HEK293 (cell line): Measurements from ENCODE around the gene IRF2BPL.
A peak's percentile ranks its signal among the peaks of the same experiment; 100 is the strongest.

Experiments
- CTCF ChIA-PET: fragments of 350-600 bp; formaldehyde crosslinking; extraction: SDS; loops from one replicate; lab custom pipeline; 2021; ENCODE audit warnings: antibody characterized with exemption; lab: Yijun Ruan, JAX
- POLR2A ChIA-PET: fragments of 300-600 bp; formaldehyde crosslinking; extraction: SDS; loops from one replicate; lab custom pipeline; 2020; ENCODE audit warnings: antibody characterized with exemption, inconsistent platforms; lab: Yijun Ruan, JAX
- H3K27ac ChIP-seq: fragments of 200-500 bp; sonication (Bioruptor generic); 2 replicates; pipeline ENCODE4 v1.5.1; 2014; ENCODE audit warnings: low read depth, low read length, control low read depth, inconsistent platforms; ENCODE audit errors: extremely low read depth
- H3K36me3 ChIP-seq, 2 experiments: fragments of 200-500 bp in 1 of 2; sonication (Bioruptor generic) in 1 of 2; 1 replicate in 1 of 2; 2 replicates in 1 of 2; pipeline ENCODE4 v1.5.1; 2014 to 2017; ENCODE audit warnings: inconsistent platforms in 2 of 2, low read length in 2 of 2; ENCODE audit not compliant: control insufficient read depth in 2 of 2, insufficient read depth in 1 of 2
- H3K4me1 ChIP-seq: fragments of 200-500 bp; sonication (Bioruptor generic); 2 replicates; pipeline ENCODE4 v1.5.1; 2014; ENCODE audit warnings: mild to moderate bottlenecking, low read length, inconsistent platforms; ENCODE audit not compliant: control insufficient read depth, insufficient read depth
- H3K4me3 ChIP-seq: 2 replicates; pipeline ENCODE4 v1.5.1; 2011; ENCODE audit warnings: low read depth, mild to moderate bottlenecking, control low read depth, low read length, moderate library complexity
- H3K9me3 ChIP-seq: fragments of 200-500 bp; sonication (Bioruptor generic); 2 replicates; pipeline ENCODE4 v1.5.1; 2014; ENCODE audit warnings: low read depth, low read length, inconsistent platforms; ENCODE audit not compliant: control insufficient read depth, insufficient read depth
- GLIS2 ChIP-seq: fragments of 450-650 bp; formaldehyde crosslinking; IDR thresholded peaks from 2 replicates; pipeline ENCODE4 v1.5.1; 2016; ENCODE audit warnings: missing biosample characterization, missing genetic modification characterization
- HOXD13 ChIP-seq: sonication (generic); formaldehyde crosslinking; IDR thresholded peaks from 2 replicates; pipeline ENCODE4 v1.8.0; 2022; ENCODE audit warnings: missing genetic modification reagents, borderline replicate concordance
- IKZF3 ChIP-seq: fragments of 450-650 bp; IDR thresholded peaks from 2 replicates; pipeline ENCODE4 v1.5.0; 2018; ENCODE audit warnings: missing biosample characterization, mild to moderate bottlenecking, missing genetic modification characterization, moderate library complexity
- KLF17 ChIP-seq: fragments of 450-650 bp; formaldehyde crosslinking; IDR thresholded peaks from 2 replicates; pipeline ENCODE4 v1.5.1; 2016; ENCODE audit warnings: missing biosample characterization, missing genetic modification characterization
- REST ChIP-seq: fragments of 450-650 bp; formaldehyde crosslinking; IDR thresholded peaks from 2 replicates; pipeline ENCODE4 v1.5.1; 2016; ENCODE audit warnings: missing biosample characterization, missing genetic modification characterization
- SCRT2 ChIP-seq: fragments of 450-650 bp; formaldehyde crosslinking; IDR thresholded peaks from 2 replicates; pipeline ENCODE4 v1.5.1; 2016; ENCODE audit warnings: missing biosample characterization, missing genetic modification characterization
- SP7 ChIP-seq: fragments of 450-650 bp; formaldehyde crosslinking; IDR thresholded peaks from 2 replicates; pipeline ENCODE4 v1.5.1; 2016; ENCODE audit warnings: missing biosample characterization, missing genetic modification characterization
- ZBTB11 ChIP-seq: fragments of 450-650 bp; formaldehyde crosslinking; conservative IDR thresholded peaks from 2 replicates; pipeline ENCODE4 v1.5.1; 2016; ENCODE audit warnings: low read depth, missing biosample characterization, missing genetic modification characterization
- ZBTB17 ChIP-seq: fragments of 450-650 bp; formaldehyde crosslinking; IDR thresholded peaks from 2 replicates; pipeline ENCODE4 v1.5.1; 2016; ENCODE audit warnings: missing biosample characterization, missing genetic modification characterization
- ZBTB48 ChIP-seq: fragments of 450-650 bp; formaldehyde crosslinking; IDR thresholded peaks from 2 replicates; pipeline ENCODE4 v1.5.1; 2016; ENCODE audit warnings: missing biosample characterization, missing genetic modification characterization
- ZIC2 ChIP-seq: fragments of 450-650 bp; formaldehyde crosslinking; IDR thresholded peaks from 2 replicates; pipeline ENCODE4 v1.5.1; 2016; ENCODE audit warnings: missing biosample characterization, missing genetic modification characterization
- ZNF214 ChIP-seq: fragments of 450-650 bp; formaldehyde crosslinking; IDR thresholded peaks from 2 replicates; pipeline ENCODE4 v1.5.1; 2017; ENCODE audit warnings: missing biosample characterization, mild to moderate bottlenecking, missing genetic modification characterization, borderline replicate concordance
- ZNF221 ChIP-seq: fragments of 450-650 bp; formaldehyde crosslinking; IDR thresholded peaks from 2 replicates; pipeline ENCODE4 v1.5.1; 2017; ENCODE audit warnings: missing biosample characterization, missing genetic modification characterization, borderline replicate concordance
- ZNF335 ChIP-seq: fragments of 450-650 bp; formaldehyde crosslinking; conservative IDR thresholded peaks from 2 replicates; pipeline ENCODE4 v1.5.1; 2016; ENCODE audit warnings: missing biosample characterization, missing genetic modification characterization
- ZNF341 ChIP-seq: fragments of 450-650 bp; formaldehyde crosslinking; IDR thresholded peaks from 2 replicates; pipeline ENCODE4; 2016; ENCODE audit warnings: low read depth, missing biosample characterization, missing genetic modification characterization
- ZNF629 ChIP-seq: fragments of 450-650 bp; formaldehyde crosslinking; IDR thresholded peaks from 2 replicates; pipeline ENCODE4 v1.5.1; 2017; ENCODE audit warnings: missing biosample characterization, missing genetic modification characterization
- ZNF747 ChIP-seq: fragments of 450-650 bp; formaldehyde crosslinking; IDR thresholded peaks from 2 replicates; pipeline ENCODE4 v1.5.1; 2016; ENCODE audit warnings: missing biosample characterization, missing genetic modification characterization
- ZNF843 ChIP-seq: fragments of 450-650 bp; formaldehyde crosslinking; IDR thresholded peaks from 2 replicates; pipeline ENCODE4 v1.5.1; 2016; ENCODE audit warnings: missing biosample characterization, missing genetic modification characterization
- TF ChIP-seq, protein P1 (sequence below): fragments of 450-650 bp; formaldehyde crosslinking; IDR thresholded peaks from 2 replicates; pipeline ENCODE4 v1.5.1; 2016; ENCODE audit warnings: missing biosample characterization, missing genetic modification characterization
- TF ChIP-seq, protein P2 (sequence below): fragments of 450-650 bp; formaldehyde crosslinking; IDR thresholded peaks from 2 replicates; pipeline ENCODE4 v1.5.1; 2016; ENCODE audit warnings: missing biosample characterization, missing genetic modification characterization

IRF2BPL gene

DNA sequence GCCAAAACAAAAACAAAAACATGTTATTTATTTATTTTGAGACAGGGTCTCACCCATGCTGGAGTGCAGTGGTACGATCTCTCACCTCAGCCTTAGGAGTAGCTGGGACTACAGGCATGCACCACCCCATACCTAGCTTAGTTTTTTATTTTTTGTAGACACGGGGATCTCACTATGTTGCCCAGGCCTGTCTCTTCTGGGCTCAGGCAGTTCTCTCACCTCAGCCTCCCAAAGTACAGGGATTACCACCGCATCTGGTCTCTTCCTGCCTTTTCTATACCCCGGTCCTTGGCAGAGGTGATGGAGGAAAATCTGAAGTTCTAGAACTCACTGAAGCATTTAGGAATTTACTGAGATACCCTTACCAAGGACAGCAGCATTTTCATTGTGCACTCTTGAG lies 6.8 kb upstream of the IRF2BPL start (continued):
- TF ChIP-seq REST (tag by site-specific recombination) (peak; percentile 50; the same call in 1 of the 2 replicates), ZBTB48 (tag by site-specific recombination) (peak; percentile 22; the same call in 1 of the 2 replicates)
- TF ChIP-seq, all 188 proteins: peak for 5

DNA sequence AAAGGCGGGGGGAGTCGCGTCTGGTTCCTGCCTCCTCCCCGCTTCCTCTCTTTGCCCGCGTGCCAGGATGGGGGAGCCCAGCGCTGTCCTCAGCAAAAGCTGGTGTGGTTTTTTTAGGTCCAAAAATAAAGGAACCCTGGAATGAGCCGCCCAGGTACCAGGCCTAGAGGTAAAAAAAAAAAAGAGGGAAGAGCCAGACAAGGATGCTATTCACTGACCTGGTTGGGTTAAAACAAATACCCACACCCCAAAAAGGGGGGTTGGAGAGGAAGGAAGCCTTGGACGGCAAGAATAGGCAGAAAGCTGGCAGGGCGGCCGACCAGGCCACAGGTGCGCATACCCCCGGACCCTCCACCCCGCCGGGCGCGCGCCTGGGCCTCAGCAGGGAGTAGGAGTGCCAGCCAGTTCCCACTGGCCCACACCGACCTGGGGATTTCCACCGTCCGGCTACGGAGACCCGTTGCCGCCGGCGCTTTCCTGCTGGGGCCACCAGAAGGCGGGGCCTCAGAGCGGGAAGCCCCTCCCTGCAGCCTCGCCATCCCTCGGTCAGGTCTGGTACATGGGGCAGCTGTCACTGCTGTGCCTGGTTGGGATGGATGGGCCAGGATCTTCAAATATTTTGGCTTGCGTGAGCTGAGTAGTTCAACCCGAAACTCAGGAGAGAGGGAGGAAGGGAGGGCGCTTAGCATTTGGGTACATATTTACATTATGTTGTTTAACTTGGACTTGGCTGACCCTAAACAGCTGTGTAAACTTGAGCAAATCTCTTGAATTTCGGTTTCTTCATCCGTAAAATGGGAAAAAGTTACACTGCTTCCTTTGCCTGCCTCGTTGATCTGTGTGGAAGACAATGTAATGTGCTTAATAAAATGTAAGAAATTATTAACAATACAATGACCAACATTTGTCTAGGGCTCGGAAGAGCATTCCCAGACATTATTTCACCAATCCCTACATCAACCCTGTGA lies 5.4 kb upstream of the IRF2BPL start:
- H3K36me3 ChIP-seq = no peaks in the 10 kb centered on the region
- ChIA-PET POLR2A (interaction anchor here (0.7 to 1.6 kb wide), 3 partner anchors 36 to 84 kb away, joined by 4 to 5 read pairs (median 4); no protein-coding TSS in a partner anchor), CTCF (interaction anchor here (0.6 to 1.5 kb wide), 5 partner anchors 20 to 157 kb away, joined by 3 to 4 read pairs (median 3); no protein-coding TSS in a partner anchor)
- H3K4me1 ChIP-seq = peaks cover 56% of the 10 kb centered on the region
- no peaks in the 10 kb centered on the region for H3K9me3 ChIP-seq
- H3K4me3 ChIP-seq = peak overlapping the region; percentile 42
- H3K27ac ChIP-seq = peak overlapping the region; percentile 99
- TF ChIP-seq SCRT2 (tag by site-specific recombination) = 0 out of 2 replicates have a peak, but pooled peaks have one; percentile 31
- peak; percentile 3; the same call in 1 of the 2 replicates for TF ChIP-seq ZBTB17 (tag by site-specific recombination)
- peak; percentile 13; the same call in 1 of the 2 replicates for TF ChIP-seq GLIS2 (tag by site-specific recombination)
- peak; percentile 49; the same call in 1 of the 2 replicates for TF ChIP-seq ZNF629
- peak; percentile 57; the same call in 1 of the 2 replicates for TF ChIP-seq ZBTB48 (tag by site-specific recombination)
- 0 out of 2 replicates have a peak, but pooled peaks have one; percentile 37 for TF ChIP-seq KLF17 (tag by site-specific recombination)
- peak; percentile 56 for TF ChIP-seq ZNF335 (tag by site-specific recombination)
- peak; percentile 89 for TF ChIP-seq ZIC2 (tag by site-specific recombination)
- TF ChIP-seq, protein P1, sequence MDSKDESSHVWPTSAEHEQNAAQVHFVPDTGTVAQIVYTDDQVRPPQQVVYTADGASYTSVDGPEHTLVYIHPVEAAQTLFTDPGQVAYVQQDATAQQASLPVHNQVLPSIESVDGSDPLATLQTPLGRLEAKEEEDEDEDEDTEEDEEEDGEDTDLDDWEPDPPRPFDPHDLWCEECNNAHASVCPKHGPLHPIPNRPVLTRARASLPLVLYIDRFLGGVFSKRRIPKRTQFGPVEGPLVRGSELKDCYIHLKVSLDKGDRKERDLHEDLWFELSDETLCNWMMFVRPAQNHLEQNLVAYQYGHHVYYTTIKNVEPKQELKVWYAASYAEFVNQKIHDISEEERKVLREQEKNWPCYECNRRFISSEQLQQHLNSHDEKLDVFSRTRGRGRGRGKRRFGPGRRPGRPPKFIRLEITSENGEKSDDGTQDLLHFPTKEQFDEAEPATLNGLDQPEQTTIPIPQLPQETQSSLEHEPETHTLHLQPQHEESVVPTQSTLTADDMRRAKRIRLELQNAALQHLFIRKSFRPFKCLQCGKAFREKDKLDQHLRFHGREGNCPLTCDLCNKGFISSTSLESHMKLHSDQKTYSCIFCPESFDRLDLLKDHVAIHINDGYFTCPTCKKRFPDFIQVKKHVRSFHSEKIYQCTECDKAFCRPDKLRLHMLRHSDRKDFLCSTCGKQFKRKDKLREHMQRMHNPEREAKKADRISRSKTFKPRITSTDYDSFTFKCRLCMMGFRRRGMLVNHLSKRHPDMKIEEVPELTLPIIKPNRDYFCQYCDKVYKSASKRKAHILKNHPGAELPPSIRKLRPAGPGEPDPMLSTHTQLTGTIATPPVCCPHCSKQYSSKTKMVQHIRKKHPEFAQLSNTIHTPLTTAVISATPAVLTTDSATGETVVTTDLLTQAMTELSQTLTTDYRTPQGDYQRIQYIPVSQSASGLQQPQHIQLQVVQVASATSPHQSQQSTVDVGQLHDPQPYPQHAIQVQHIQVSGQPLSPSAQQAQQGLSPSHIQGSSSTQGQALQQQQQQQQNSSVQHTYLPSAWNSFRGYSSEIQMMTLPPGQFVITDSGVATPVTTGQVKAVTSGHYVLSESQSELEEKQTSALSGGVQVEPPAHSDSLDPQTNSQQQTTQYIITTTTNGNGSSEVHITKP (tag by site-specific recombination) = peak; percentile 68
- TF ChIP-seq ZBTB11 = 0 out of 2 replicates have a peak, but pooled peaks have one; percentile 14
- TF ChIP-seq ZNF747 = no peak
- peak; percentile 39; the same call in 1 of the 2 replicates for TF ChIP-seq ZNF843 (tag by site-specific recombination)
- TF ChIP-seq SP7 = peak; percentile 36; the same call in 1 of the 2 replicates
- no peak for TF ChIP-seq ZNF214 (tag by site-specific recombination)
- peak; percentile 45 for TF ChIP-seq IKZF3 (tag by site-specific recombination)
- TF ChIP-seq, protein P2, sequence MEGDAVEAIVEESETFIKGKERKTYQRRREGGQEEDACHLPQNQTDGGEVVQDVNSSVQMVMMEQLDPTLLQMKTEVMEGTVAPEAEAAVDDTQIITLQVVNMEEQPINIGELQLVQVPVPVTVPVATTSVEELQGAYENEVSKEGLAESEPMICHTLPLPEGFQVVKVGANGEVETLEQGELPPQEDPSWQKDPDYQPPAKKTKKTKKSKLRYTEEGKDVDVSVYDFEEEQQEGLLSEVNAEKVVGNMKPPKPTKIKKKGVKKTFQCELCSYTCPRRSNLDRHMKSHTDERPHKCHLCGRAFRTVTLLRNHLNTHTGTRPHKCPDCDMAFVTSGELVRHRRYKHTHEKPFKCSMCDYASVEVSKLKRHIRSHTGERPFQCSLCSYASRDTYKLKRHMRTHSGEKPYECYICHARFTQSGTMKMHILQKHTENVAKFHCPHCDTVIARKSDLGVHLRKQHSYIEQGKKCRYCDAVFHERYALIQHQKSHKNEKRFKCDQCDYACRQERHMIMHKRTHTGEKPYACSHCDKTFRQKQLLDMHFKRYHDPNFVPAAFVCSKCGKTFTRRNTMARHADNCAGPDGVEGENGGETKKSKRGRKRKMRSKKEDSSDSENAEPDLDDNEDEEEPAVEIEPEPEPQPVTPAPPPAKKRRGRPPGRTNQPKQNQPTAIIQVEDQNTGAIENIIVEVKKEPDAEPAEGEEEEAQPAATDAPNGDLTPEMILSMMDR (tag by site-specific recombination) = no peak
- no peak for TF ChIP-seq HOXD13
- TF ChIP-seq ZNF221 (tag by site-specific recombination) = no peak
- peak; percentile 77 for TF ChIP-seq ZNF341
